Ishikawa (cell line): ENCODE results near the gene MUC5AC.
A peak's percentile ranks its signal among the peaks of the same experiment; 100 is the strongest.

Experiments used
- CEBPB ChIP-seq: IDR thresholded peaks from 2 replicates; pipeline ENCODE4 v1.6.1; 2012
- CREB1 ChIP-seq: IDR thresholded peaks from 2 replicates; pipeline ENCODE4 v1.6.1; 2012; ENCODE audit warnings: low read depth
- EGR1 ChIP-seq: IDR thresholded peaks from 2 replicates; pipeline ENCODE4 v1.6.1; 2012
- EP300 ChIP-seq: IDR thresholded peaks from 2 replicates; pipeline ENCODE4 v1.6.1; 2012; ENCODE audit warnings: borderline replicate concordance
- FOXM1 ChIP-seq: IDR thresholded peaks from 2 replicates; pipeline ENCODE4 v1.6.1; 2012; ENCODE audit warnings: low read depth, borderline replicate concordance
- NFIC ChIP-seq: IDR thresholded peaks from 2 replicates; pipeline ENCODE4 v1.6.1; 2012
- RAD21 ChIP-seq: IDR thresholded peaks from 2 replicates; pipeline ENCODE4 v1.6.1; 2012; ENCODE audit warnings: low read depth
- TAF1 ChIP-seq: IDR thresholded peaks from 2 replicates; pipeline ENCODE4 v1.6.1; 2012; ENCODE audit warnings: low read depth, mild to moderate bottlenecking
- TCF12 ChIP-seq: IDR thresholded peaks from 2 replicates; pipeline ENCODE4 v1.6.1; 2012; ENCODE audit warnings: low read depth
- TEAD4 ChIP-seq: IDR thresholded peaks from 2 replicates; pipeline ENCODE4 v1.6.1; 2012
- USF1 ChIP-seq: IDR thresholded peaks from 2 replicates; pipeline ENCODE4 v1.6.1; 2012
- YY1 ChIP-seq: IDR thresholded peaks from 2 replicates; pipeline ENCODE4 v1.6.1; 2012; ENCODE audit warnings: low read depth
- ZBTB7A ChIP-seq: IDR thresholded peaks from 2 replicates; pipeline ENCODE4 v1.6.1; 2012; ENCODE audit warnings: low read depth
- TF ChIP-seq, protein P1 (sequence below): IDR thresholded peaks from 2 replicates; pipeline ENCODE4 v1.6.1; 2012; ENCODE audit warnings: low read depth, mild to moderate bottlenecking
- TF ChIP-seq, protein P2 (sequence below): IDR thresholded peaks from 2 replicates; pipeline ENCODE4 v1.6.1; 2012

Gene MUC5AC

DNA sequence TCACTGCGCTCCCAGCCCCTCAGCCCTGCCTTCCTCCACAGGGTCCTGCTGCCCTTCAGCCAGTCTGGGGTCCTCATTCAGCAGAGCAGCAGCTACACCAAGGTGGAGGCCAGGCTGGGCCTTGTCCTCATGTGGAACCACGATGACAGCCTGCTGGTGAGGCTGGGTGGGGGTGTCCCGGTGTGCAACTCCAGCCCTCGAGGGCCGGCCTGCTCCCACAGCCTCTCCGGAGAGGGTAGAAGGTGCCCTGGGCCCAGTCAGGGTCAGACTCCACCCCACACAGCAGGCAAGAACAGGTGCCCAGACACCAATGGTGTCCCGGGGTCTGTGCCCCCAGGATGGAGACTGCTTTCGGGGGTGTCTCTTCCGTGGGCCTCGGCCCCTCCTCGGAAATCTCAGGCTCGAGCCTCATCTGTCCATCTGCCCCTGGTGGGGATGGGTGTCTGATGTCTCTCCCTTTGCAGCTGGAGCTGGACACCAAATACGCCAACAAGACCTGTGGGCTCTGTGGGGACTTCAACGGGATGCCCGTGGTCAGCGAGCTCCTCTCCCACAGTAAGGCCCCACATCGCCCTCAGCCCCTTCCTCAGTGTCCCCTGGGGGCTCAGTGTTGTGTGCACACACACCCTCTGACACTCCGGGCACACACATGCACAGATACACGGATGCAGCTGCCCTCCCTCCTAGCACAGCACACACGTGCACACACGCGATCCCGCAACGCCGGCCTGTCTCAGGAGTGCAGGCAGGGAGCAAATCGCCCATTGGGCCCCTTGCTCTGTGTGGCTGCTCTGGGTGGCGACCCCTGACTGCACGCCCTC, 4.9 kb downstream of the MUC5AC start:
- no peak for TF ChIP-seq YY1
- no peak; the same call in 1 of the 2 replicates for TF ChIP-seq ZBTB7A
- no peak for TF ChIP-seq TEAD4
- TF ChIP-seq FOXM1 = no peak
- no peak for TF ChIP-seq TAF1
- TF ChIP-seq EP300 = no peak
- TF ChIP-seq CREB1 = no peak
- no peak for TF ChIP-seq CEBPB
- TF ChIP-seq, protein P1, sequence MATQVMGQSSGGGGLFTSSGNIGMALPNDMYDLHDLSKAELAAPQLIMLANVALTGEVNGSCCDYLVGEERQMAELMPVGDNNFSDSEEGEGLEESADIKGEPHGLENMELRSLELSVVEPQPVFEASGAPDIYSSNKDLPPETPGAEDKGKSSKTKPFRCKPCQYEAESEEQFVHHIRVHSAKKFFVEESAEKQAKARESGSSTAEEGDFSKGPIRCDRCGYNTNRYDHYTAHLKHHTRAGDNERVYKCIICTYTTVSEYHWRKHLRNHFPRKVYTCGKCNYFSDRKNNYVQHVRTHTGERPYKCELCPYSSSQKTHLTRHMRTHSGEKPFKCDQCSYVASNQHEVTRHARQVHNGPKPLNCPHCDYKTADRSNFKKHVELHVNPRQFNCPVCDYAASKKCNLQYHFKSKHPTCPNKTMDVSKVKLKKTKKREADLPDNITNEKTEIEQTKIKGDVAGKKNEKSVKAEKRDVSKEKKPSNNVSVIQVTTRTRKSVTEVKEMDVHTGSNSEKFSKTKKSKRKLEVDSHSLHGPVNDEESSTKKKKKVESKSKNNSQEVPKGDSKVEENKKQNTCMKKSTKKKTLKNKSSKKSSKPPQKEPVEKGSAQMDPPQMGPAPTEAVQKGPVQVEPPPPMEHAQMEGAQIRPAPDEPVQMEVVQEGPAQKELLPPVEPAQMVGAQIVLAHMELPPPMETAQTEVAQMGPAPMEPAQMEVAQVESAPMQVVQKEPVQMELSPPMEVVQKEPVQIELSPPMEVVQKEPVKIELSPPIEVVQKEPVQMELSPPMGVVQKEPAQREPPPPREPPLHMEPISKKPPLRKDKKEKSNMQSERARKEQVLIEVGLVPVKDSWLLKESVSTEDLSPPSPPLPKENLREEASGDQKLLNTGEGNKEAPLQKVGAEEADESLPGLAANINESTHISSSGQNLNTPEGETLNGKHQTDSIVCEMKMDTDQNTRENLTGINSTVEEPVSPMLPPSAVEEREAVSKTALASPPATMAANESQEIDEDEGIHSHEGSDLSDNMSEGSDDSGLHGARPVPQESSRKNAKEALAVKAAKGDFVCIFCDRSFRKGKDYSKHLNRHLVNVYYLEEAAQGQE = no peak
- no peak for TF ChIP-seq USF1

GRCh38 chr11:1163321-1163910, 5.7 kb downstream of the MUC5AC start:
- TF ChIP-seq ZBTB7A (peak; percentile 43; the same call in 1 of the 2 replicates), CEBPB (no peak)

DNA sequence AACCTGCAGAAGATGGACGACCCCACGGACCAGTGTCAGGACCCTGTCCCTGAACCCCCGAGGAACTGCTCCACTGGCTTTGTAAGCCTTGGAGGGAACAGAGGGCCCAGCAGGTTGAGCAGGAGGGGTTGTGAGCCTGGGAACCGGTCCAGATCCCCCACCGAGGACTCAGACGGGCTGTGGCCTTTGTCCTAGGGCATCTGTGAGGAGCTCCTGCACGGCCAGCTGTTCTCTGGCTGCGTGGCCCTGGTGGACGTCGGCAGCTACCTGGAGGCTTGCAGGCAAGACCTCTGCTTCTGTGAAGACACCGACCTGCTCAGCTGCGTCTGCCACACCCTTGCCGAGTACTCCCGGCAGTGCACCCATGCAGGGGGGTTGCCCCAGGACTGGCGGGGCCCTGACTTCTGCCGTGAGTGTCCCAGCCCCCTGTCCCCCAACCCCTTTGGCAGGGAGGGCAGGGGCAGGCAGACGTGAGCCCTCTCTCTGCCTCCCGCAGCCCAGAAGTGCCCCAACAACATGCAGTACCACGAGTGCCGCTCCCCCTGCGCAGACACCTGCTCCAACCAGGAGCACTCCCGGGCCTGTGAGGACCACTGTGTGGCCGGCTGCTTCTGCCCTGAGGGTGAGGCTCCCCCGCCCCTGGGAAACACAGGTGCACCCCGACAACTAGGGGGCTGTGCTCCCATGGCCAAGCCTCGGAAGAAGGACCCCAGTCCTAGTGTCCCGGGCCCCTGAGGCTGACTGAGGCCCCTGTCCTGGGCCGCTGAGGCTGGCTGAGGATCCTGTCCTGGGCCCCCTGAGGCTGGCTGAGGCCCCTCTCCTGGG, 6.4 kb downstream of the MUC5AC start:
- TF ChIP-seq ZBTB7A = peak; percentile 11; the same call in 1 of the 2 replicates
- TF ChIP-seq, protein P2, sequence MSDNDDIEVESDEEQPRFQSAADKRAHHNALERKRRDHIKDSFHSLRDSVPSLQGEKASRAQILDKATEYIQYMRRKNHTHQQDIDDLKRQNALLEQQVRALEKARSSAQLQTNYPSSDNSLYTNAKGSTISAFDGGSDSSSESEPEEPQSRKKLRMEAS = no peak

- TF ChIP-seq TCF12 (no peak), CEBPB (no peak), CREB1 (no peak), YY1 (no peak), FOXM1 (no peak)
Measured at GRCh38 chr11:1165256-1166041, 7.7 kb downstream of the MUC5AC start.

- TF ChIP-seq RAD21 (no peak), FOXM1 (no peak)
Measured at GRCh38 chr11:1167256-1167655, 9.5 kb downstream of the MUC5AC start.

- TF ChIP-seq CEBPB = no peak
- TF ChIP-seq USF1 = no peak
- no peak for TF ChIP-seq TEAD4
- no peak for TF ChIP-seq FOXM1
- TF ChIP-seq TCF12 = no peak
- no peak for TF ChIP-seq CREB1
- no peak for TF ChIP-seq NFIC
- TF ChIP-seq, protein P1 = no peak
- no peak for TF ChIP-seq ZBTB7A
- TF ChIP-seq TAF1 = no peak
- TF ChIP-seq RAD21 = no peak
- TF ChIP-seq, protein P2 = no peak
- TF ChIP-seq EGR1 = no peak
- TF ChIP-seq YY1 = no peak
- TF ChIP-seq EP300 = no peak
Measured at GRCh38 chr11:1167751-1168231, 10.0 kb downstream of the MUC5AC start.
